Tibial nerve (tissue), 4 donors: ENCODE results near the gene MRPL38.
"Not testable (repeated sequence)": the region's sequence is repeated elsewhere in the genome, so short reads cannot be mapped to it uniquely, and the experiment has no call there.

Source experiments
- EP300 ChIP-seq, 2 donors: sonication (generic); formaldehyde crosslinking; IDR thresholded peaks; one replicate each; pipeline ENCODE4 v1.6.1; 2017; ENCODE audit warnings: antibody characterized with exemption in 2 of 2, mild to moderate bottlenecking in 1 of 2
- TF ChIP-seq, protein P1 (sequence below), 5 experiments: fragments of 200-600 bp in 3 of 5; fragments of 450-650 bp in 2 of 5; sonication (generic) in 3 of 5; IDR thresholded peaks; one replicate each; pipeline ENCODE4 v1.5.1; 2016 to 2019; ENCODE audit warnings: antibody characterized with exemption in 5 of 5, mild to moderate bottlenecking in 3 of 5, moderate library complexity in 2 of 5

DNA sequence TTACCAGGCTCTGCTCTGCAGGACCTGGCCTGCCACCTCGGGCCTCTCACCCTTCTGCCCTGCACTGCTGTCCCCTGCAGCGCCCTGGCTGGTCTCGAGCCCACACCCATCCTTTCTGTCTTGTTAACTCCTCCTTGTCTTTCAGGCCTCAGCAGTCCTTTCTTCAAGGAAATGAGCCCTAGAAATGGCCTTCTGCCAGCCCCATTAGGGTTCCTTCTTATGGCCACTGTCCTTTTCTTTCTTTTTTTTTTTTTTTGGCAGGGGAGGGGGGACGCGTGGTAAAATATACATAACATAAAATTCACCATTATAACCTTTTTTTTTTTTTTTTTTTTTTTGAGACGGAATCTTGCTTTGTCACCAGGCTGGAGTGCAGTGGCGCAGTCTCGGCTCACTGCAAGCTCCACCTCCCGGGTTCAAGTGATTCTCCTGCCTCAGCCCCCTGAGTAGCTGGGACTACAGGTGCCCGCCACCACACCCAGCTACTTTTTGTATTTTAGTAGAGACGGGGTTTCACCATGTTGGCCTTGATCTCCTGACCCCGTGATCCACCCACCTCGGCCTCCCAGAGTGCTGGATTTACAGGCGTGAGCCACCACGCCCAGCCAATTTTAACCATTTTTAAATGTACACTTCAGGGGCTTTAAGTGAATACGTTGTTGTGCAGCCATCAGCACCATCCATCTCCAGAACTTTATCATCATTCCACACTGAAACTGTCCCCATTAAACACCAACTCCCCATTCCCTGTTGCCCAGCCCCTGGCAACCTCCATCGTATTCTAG, 39.1 kb downstream of the MRPL38 start:
- TF ChIP-seq, protein P1, sequence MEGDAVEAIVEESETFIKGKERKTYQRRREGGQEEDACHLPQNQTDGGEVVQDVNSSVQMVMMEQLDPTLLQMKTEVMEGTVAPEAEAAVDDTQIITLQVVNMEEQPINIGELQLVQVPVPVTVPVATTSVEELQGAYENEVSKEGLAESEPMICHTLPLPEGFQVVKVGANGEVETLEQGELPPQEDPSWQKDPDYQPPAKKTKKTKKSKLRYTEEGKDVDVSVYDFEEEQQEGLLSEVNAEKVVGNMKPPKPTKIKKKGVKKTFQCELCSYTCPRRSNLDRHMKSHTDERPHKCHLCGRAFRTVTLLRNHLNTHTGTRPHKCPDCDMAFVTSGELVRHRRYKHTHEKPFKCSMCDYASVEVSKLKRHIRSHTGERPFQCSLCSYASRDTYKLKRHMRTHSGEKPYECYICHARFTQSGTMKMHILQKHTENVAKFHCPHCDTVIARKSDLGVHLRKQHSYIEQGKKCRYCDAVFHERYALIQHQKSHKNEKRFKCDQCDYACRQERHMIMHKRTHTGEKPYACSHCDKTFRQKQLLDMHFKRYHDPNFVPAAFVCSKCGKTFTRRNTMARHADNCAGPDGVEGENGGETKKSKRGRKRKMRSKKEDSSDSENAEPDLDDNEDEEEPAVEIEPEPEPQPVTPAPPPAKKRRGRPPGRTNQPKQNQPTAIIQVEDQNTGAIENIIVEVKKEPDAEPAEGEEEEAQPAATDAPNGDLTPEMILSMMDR (IDR thresholded peaks at IDR 0.05) = not testable (repeated sequence)
- not testable (repeated sequence) for TF ChIP-seq EP300 (IDR thresholded peaks at IDR 0.05)
